ENCODE results near the gene FER.

The FER gene

DNA sequence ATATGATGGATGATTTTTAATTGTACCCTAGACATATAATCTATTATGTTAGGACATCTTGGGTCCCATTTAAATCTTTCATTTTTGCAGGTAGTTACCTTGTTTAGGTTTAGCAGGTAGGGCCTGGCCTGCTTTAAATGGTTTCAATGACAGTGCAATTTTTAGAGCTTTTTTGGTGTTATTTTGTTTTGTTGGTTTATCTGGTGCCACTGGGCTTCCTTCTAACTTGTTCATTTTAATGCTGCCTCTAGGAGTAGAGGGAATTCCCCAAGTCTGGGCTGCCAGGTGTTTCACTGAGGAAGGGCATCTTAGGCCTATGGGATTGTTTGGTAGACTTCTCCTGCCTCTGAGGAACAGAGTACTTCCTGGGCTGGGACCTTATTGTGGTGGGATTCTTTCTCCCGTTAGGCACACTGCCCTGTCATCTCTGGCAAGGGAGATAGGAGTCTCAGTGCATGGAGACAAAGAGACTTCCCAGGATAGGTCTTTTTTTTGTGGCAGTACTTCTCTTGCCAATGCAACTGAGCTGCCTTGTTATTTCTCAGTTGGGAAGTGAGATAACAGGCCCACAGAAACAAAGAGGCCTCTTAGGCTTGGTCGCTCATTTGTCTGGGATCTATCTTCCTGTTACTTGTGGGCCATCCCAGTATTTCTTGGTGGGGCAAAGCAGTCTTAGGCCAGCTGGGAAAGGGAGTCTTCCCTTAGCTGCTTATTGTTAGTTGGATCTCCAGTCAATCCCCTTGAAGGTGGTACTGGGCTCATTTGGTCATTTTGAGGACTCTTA lies 282.9 kb downstream of the FER start:
- TF ChIP-seq, protein P1, sequence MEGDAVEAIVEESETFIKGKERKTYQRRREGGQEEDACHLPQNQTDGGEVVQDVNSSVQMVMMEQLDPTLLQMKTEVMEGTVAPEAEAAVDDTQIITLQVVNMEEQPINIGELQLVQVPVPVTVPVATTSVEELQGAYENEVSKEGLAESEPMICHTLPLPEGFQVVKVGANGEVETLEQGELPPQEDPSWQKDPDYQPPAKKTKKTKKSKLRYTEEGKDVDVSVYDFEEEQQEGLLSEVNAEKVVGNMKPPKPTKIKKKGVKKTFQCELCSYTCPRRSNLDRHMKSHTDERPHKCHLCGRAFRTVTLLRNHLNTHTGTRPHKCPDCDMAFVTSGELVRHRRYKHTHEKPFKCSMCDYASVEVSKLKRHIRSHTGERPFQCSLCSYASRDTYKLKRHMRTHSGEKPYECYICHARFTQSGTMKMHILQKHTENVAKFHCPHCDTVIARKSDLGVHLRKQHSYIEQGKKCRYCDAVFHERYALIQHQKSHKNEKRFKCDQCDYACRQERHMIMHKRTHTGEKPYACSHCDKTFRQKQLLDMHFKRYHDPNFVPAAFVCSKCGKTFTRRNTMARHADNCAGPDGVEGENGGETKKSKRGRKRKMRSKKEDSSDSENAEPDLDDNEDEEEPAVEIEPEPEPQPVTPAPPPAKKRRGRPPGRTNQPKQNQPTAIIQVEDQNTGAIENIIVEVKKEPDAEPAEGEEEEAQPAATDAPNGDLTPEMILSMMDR (IDR thresholded peaks at IDR 0.05; ENCODE audit: extremely low read depth, insufficient read depth, missing control alignments): no peak
- in situ Hi-C loops (cut with MboI; ENCODE audit: low pct_unique_long_range_greater_than_20kb, low sequenced_read_pairs, unreplicated experiment): no loop called here
- DNase-seq (ENCODE audit: low spot score): no peak

DNA sequence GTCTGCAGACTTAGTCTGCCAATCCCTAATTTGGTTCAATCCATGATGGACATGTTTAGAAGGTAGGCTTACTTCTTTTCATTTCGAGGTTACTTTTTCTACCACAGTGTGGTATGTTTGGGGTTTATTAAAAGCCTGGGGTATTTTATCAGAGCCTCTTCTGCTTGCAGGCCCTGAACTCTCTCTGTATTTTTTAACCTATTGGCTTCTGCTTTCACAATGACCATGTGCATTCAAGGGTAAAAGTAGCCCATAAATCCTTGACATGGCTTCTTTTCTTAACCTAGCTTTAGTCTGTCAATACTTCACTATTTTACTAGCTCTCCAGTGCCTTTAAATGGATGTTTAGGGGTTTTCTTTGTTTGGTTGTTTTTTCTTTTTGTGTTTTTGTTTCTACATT lies 286.6 kb downstream of the FER start:
- TF ChIP-seq, protein P1 (IDR thresholded peaks at IDR 0.05; ENCODE audit: extremely low read depth, insufficient read depth, missing control alignments): no peak
- in situ Hi-C loops (cut with MboI; ENCODE audit: low pct_unique_long_range_greater_than_20kb, low sequenced_read_pairs, unreplicated experiment): no loop called here
- DNase-seq (ENCODE audit: low spot score): no peak

DNA sequence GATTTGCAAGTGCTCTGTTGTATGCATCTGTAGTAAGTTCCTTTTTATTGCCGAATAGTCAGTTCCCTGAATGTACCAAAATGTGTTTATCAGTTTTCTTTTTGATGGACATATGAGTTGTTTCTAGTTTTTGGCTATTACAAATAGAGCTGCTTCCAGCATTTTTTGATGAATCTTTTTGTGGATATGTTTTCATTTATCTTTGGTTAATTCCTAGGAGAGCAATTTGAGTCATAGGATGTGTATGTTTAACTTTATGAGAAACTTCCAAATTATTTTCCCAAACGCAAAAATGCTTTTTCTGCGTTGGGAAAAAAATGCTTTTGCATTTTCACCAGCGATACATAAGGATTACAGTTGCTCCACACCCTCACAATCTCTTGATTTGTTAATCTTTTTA lies 287.7 kb downstream of the FER start:
- TF ChIP-seq, protein P1 (IDR thresholded peaks at IDR 0.05; ENCODE audit: extremely low read depth, insufficient read depth, missing control alignments): no peak
- in situ Hi-C loops (cut with MboI; ENCODE audit: low pct_unique_long_range_greater_than_20kb, low sequenced_read_pairs, unreplicated experiment): no loop called here
- DNase-seq (ENCODE audit: low spot score): no peak

DNA sequence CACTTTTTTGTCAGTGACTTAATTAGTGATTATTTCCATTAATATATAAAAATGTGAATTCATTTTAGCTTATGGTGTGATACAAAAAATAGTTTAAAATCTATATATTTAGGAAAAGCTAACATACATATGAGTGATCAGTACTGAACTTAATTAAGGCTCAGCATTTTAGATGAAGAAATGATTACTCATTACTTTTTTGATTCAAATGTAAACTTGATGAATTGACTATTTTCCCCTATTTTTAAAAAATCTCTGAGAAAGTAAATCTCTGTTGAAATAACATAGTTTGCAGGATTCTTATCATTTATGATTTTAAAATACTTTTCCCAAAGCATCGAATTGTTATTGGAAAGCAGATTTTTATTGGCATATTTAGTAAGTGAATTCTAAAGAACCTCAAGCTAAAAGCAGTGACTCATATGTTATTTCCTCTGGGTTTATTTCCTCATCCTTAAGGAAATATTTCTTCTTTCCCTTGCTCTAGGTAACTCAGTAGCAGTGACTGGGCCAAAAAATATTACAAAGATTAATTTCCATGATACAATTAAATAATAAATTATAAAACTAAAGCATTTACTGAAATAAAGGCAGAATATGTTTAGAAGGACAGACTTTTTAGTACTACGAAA lies 290.6 kb downstream of the FER start:
- no peak for DNase-seq (ENCODE audit: low spot score)
- TF ChIP-seq, protein P1 (IDR thresholded peaks at IDR 0.05; ENCODE audit: extremely low read depth, insufficient read depth, missing control alignments): no peak
- in situ Hi-C loops (cut with MboI; ENCODE audit: low pct_unique_long_range_greater_than_20kb, low sequenced_read_pairs, unreplicated experiment): no loop called here

DNA sequence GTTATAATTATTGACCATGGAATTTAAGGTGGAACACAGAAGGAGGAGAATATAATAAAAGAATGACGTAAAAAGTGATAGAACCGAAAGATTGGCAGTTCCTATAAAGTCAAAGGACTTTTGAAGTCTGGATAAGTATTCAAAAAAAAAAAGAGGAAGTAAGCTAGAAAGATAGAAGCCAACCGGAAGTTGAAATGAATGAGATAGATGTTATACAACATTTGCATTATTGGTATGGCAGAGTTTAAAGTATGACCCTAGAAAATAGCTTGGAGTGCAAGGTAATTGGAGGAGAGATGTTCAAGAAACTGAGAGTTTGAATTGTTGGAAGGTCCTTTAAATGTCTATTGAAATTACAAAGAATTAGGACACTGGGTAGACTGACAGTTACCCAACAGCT lies 293.6 kb downstream of the FER start:
- TF ChIP-seq, protein P1 (IDR thresholded peaks at IDR 0.05; ENCODE audit: extremely low read depth, insufficient read depth, missing control alignments): no peak
- DNase-seq (ENCODE audit: low spot score): no peak
- in situ Hi-C loops (cut with MboI; ENCODE audit: low pct_unique_long_range_greater_than_20kb, low sequenced_read_pairs, unreplicated experiment): no loop called here

DNA sequence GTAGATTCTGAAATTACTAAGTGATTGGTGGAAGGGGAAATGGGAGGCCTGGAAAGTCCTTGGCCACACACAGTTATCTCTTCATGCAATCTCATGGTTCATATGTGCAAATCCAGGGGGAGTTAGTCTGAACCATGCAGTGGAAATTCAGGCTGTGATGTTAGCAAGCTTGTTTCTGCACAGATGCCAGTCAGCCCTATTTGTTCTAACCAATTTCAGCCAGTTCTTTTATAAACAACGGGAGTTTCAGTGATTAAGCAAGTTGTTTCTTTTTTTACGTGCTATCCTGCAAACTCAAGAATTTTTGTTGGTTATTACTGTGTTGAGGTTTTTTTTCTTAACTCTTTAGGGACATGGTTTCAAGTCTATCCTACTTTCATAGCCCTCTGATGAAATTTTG lies 298.0 kb downstream of the FER start:
- TF ChIP-seq, protein P1 (IDR thresholded peaks at IDR 0.05; ENCODE audit: extremely low read depth, insufficient read depth, missing control alignments): no peak
- in situ Hi-C loops (cut with MboI; ENCODE audit: low pct_unique_long_range_greater_than_20kb, low sequenced_read_pairs, unreplicated experiment): no loop called here
- no peak for DNase-seq (ENCODE audit: low spot score)
